Muscle layer of colon (tissue), 2 donors: ENCODE measurements around the gene PZP.
"Not testable (repeated sequence)": the region's sequence is repeated elsewhere in the genome, so short reads cannot be mapped to it uniquely, and the experiment has no call there.

Experiments used
- H3K27ac ChIP-seq: one replicate; pipeline ENCODE4 v1.7.0; 2013; ENCODE audit warnings: low read depth, mild to moderate bottlenecking, low read length, moderate library complexity
- H3K27me3 ChIP-seq, 2 donors: one replicate each; pipeline ENCODE4 v1.7.0; 2013; ENCODE audit warnings: low read length in 2 of 2, mild to moderate bottlenecking in 2 of 2; ENCODE audit not compliant: insufficient read depth in 2 of 2, control insufficient read depth in 1 of 2
- H3K36me3 ChIP-seq: one replicate; pipeline ENCODE4 v1.7.0; 2013; ENCODE audit warnings: mild to moderate bottlenecking, low read length; ENCODE audit not compliant: insufficient read depth
- H3K4me1 ChIP-seq: one replicate; pipeline ENCODE4 v1.7.0; 2013; ENCODE audit warnings: mild to moderate bottlenecking, low read length; ENCODE audit not compliant: insufficient read depth
- H3K4me3 ChIP-seq, 2 donors: one replicate each; pipeline ENCODE4 v1.7.0; 2013; ENCODE audit warnings: low read length in 2 of 2, low read depth in 1 of 2, mild to moderate bottlenecking in 1 of 2, moderate library complexity in 1 of 2
- H3K9ac ChIP-seq: one replicate; pipeline ENCODE4 v1.7.0; 2013; ENCODE audit warnings: low read length
- H3K9me3 ChIP-seq: one replicate; pipeline ENCODE4 v1.7.0; 2013; ENCODE audit warnings: mild to moderate bottlenecking, low read length
- donor health status: abdominal sarcoma.
- donor health status: Adenocarcinoma of cecum.

PZP gene

GRCh38 chr12:9240004-9240635 lies 31.9 kb upstream of the PZP start:
- H3K27me3 ChIP-seq = not testable (repeated sequence)

DNA sequence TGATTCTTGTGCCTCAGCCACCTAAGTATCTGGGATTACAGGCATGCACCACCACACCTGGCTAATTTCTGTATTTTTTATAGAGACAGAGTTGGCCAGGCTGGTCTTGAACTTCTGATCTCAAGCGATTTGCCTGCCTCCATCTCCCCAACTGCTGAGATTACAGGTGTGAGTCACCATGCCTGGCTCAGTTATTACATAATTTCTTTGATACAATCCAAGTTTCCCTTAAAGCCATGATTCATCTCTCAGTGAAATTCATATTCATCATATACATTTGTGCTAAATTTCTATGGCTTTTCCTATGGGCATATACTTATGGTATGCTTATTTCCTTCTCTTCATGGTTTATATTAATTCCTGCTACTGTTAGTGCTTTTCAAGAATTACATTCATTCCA lies 29.1 kb upstream of the PZP start:
- Histone ChIP-seq H3K9me3 (no peaks in the 10 kb centered on the region), H3K27me3 (no peaks in the 10 kb centered on the region), H3K4me1 (no peaks in the 10 kb centered on the region), H3K4me3 (no peak overlapping the region), H3K9ac (no peak overlapping the region), H3K27ac (no peak overlapping the region), H3K36me3 (no peaks in the 10 kb centered on the region)

More at GRCh38 chr12:9240004-9240635, 31.9 kb upstream of the PZP start:
- not testable (repeated sequence) for H3K9me3 ChIP-seq, H3K9ac ChIP-seq, H3K27ac ChIP-seq, H3K4me1 ChIP-seq, H3K36me3 ChIP-seq
- H3K4me3 ChIP-seq = peak overlapping the region in 1 of 2 donors; percentile 35

DNA sequence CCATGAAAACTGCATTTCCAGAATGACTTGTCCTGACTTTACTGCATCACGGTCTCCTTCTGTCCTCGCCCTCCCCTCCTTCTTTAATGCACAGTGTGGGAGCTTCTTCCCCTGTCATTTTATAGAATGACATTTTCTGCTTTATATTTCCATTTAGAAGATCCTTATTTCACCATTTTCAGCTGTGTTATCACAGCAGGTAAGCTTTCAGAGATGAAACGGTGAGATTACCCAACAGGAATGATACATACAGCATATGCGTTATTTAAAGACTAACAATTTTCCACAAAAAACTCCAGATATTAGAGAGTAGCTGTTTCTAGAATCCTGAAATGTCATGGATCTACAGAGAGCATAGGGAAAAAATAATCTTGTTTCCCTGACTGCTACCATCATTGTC lies 27.3 kb upstream of the PZP start:
- Histone ChIP-seq H3K9me3 (no peaks in the 10 kb centered on the region), H3K4me1 (no peaks in the 10 kb centered on the region), H3K27me3 (no peaks in the 10 kb centered on the region), H3K36me3 (no peaks in the 10 kb centered on the region), H3K27ac (no peak overlapping the region), H3K9ac (no peak overlapping the region), H3K4me3 (no peak overlapping the region)

DNA sequence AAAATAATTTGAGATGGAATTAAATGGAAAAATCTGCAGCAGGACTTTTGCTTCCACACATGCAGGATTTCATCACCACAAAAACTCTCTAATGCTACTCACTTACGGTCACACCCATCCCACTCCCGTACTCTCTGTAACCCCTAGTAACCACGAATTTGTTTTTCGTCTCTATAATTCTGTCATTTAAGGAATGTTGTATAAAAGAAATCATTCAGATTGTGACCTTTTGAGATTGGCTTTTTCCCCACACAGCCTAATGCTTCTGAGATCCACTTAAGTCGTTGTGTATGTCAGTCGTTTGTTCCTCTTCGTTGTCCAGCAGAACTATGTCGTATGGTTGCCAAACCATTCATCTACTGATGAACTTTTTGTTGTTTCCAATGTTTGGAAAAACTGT lies 19.8 kb upstream of the PZP start:
- no peaks in the 10 kb centered on the region for H3K9me3 ChIP-seq
- no peak overlapping the region for H3K4me3 ChIP-seq
- H3K27ac ChIP-seq = no peak overlapping the region
- no peaks in the 10 kb centered on the region for H3K36me3 ChIP-seq
- no peak overlapping the region for H3K9ac ChIP-seq
- no peaks in the 10 kb centered on the region for H3K4me1 ChIP-seq
- no peaks in the 10 kb centered on the region for H3K27me3 ChIP-seq

DNA sequence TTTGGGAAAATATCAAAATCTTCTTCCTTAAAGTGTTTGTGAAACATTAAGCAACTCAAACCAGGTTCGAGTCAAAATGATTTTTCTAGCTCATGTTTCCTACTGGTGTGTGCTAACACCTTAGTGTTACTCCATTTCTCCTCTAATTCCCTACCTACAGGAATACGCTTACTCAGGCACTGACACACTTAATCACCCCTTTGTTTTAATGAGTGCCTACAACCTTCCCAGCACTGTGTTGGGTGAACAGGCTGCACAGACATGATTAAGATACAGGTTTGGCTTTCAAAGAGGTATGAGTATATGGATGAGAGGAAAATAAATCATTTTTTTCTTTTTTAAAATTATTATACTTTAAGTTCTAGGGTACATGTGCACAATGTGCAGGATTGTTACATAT lies 15.6 kb upstream of the PZP start:
- Histone ChIP-seq H3K4me3 (no peak overlapping the region), H3K36me3 (no peaks in the 10 kb centered on the region), H3K9me3 (no peaks in the 10 kb centered on the region), H3K27me3 (no peaks in the 10 kb centered on the region), H3K9ac (no peak overlapping the region), H3K27ac (no peak overlapping the region), H3K4me1 (no peaks in the 10 kb centered on the region)

DNA sequence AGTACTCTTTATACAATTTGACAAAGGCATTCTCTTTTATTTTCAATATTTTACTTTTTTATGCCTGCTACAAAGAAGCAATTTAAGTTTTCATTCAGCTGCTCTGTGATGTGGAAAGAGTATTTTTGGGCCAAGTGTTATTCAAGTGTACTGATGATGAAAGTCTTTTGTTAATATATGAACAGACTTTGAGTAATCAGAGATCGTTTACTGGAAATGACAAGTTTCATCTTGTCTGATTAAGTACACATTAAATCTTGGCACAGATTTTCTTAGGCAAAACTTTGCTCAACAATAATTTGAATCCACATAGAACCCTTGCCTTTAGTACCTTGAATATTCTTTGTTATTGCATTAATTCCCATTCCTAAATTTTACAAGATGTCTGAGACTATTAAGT lies 13.3 kb upstream of the PZP start:
- Histone ChIP-seq H3K27me3 (no peaks in the 10 kb centered on the region), H3K9me3 (no peaks in the 10 kb centered on the region), H3K36me3 (no peaks in the 10 kb centered on the region), H3K4me1 (no peaks in the 10 kb centered on the region), H3K9ac (no peak overlapping the region), H3K4me3 (no peak overlapping the region), H3K27ac (no peak overlapping the region)

GRCh38 chr12:9221011-9221410 lies 12.8 kb upstream of the PZP start:
- not testable (repeated sequence) for H3K9ac ChIP-seq, H3K4me3 ChIP-seq, H3K27me3 ChIP-seq, H3K4me1 ChIP-seq, H3K27ac ChIP-seq, H3K9me3 ChIP-seq, H3K36me3 ChIP-seq

DNA sequence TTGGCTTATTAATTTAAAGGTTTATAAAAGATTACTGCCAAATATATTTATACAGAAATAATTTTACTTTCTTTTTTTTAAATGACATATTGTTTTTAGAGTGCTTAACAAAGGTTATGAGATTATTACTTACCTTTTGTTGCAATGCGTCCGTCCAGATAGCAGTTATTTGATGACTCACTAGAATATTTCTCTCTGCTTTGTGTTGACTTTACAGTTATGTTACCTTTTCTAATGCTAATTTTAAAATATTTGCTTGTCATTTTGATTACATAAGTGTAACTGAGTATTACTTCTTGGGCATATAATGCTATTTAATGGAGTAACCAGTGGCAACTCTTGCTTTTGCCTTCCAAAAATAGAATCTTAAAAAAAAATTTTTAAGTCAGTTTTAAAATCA lies 6.3 kb upstream of the PZP start:
- H3K27me3 ChIP-seq = no peaks in the 10 kb centered on the region
- no peaks in the 10 kb centered on the region for H3K4me1 ChIP-seq
- no peak overlapping the region for H3K4me3 ChIP-seq
- no peaks in the 10 kb centered on the region for H3K36me3 ChIP-seq
- no peak overlapping the region for H3K27ac ChIP-seq
- H3K9ac ChIP-seq = no peak overlapping the region
- H3K9me3 ChIP-seq = no peaks in the 10 kb centered on the region

- Histone ChIP-seq H3K9me3 (no peaks in the 10 kb centered on the region), H3K27me3 (no peaks in the 10 kb centered on the region), H3K27ac (no peak overlapping the region), H3K4me1 (no peaks in the 10 kb centered on the region), H3K9ac (no peak overlapping the region), H3K4me3 (no peak overlapping the region), H3K36me3 (no peaks in the 10 kb centered on the region)
Observed at GRCh38 chr12:9211687-9212086, 3.5 kb upstream of the PZP start.

DNA sequence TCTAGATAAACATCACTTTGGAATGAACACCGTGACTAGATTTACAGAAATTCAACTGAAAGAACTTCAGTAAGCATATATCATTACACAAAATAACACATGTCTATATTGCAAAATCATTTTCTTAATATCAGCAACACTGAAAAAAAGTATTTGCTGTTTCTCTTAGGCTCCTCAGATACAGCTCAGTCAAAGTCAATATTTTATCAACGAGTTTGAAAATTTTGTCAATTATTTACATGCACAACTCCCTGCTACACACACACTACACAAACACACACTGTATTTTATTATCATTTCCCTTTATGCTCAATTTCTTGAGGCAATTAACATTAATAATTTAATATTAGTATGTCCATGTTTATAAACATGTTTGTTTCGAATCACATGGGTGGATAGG lies 3.8 kb downstream of the PZP start:
- H3K4me3 ChIP-seq = no peak overlapping the region
- no peak overlapping the region for H3K9ac ChIP-seq
- no peak overlapping the region for H3K27ac ChIP-seq
- H3K4me1 ChIP-seq = no peaks in the 10 kb centered on the region
- no peaks in the 10 kb centered on the region for H3K36me3 ChIP-seq
- H3K27me3 ChIP-seq = no peaks in the 10 kb centered on the region
- H3K9me3 ChIP-seq = no peaks in the 10 kb centered on the region

GRCh38 chr12:9198012-9198411 lies 10.2 kb downstream of the PZP start:
- H3K27me3 ChIP-seq = no peaks in the 10 kb centered on the region
- no peak overlapping the region for H3K4me3 ChIP-seq
- H3K9ac ChIP-seq = no peak overlapping the region
- no peaks in the 10 kb centered on the region for H3K9me3 ChIP-seq
- H3K4me1 ChIP-seq = no peaks in the 10 kb centered on the region
- no peak overlapping the region for H3K27ac ChIP-seq
- H3K36me3 ChIP-seq = no peaks in the 10 kb centered on the region

- Histone ChIP-seq H3K4me3 (no peak overlapping the region), H3K9me3 (no peaks in the 10 kb centered on the region), H3K27ac (no peak overlapping the region), H3K36me3 (no peaks in the 10 kb centered on the region), H3K9ac (no peak overlapping the region), H3K27me3 (no peaks in the 10 kb centered on the region), H3K4me1 (no peaks in the 10 kb centered on the region)
Observed at GRCh38 chr12:9184276-9184675, 23.9 kb downstream of the PZP start.
